Measurements from ENCODE around the gene TFB1M. TPM values are rescaled to one million over a fixed set of nuclear protein-coding genes. Genes with fewer than 3 reads are reported as not detected.
A peak's percentile ranks its signal among the peaks of the same experiment; 100 is the strongest.

TFB1M gene
- total RNA-seq, 4 donors from 2014 or later: 11.4 to 26.4 (median 13.3) TPM

DNA sequence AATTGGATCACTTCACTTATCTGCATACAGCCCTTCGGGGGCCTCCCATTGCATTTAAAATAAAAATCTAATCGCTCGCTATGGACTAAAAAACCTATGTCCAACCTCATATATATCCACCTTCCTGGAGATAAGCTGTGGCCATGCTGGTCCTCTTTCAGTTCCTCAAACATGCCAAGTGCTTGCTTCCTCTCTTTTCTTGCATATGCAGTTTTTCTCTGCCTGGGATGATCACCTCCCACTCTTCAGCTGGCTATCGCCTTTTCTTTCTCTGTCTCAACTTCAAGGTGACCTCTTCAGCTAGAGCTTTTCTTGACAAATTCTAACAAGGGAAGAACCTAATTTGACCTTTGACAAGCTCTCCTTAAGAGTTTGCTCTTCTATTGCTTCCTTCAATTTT, 5.6 kb upstream of the TFB1M start:
- Histone ChIP-seq H3K27me3 (no peaks in the 10 kb centered on the region), H3K9me3 (no peaks in the 10 kb centered on the region), H3K27ac (no peak overlapping the region), H3K4me1 (no peaks in the 10 kb centered on the region), H3K4me3 (no peak overlapping the region), H3K36me3 (no peaks in the 10 kb centered on the region)
- no peak for DNase-seq
- no peak for TF ChIP-seq POLR2A (IDR thresholded peaks at IDR 0.05)
- TF ChIP-seq, protein P1, sequence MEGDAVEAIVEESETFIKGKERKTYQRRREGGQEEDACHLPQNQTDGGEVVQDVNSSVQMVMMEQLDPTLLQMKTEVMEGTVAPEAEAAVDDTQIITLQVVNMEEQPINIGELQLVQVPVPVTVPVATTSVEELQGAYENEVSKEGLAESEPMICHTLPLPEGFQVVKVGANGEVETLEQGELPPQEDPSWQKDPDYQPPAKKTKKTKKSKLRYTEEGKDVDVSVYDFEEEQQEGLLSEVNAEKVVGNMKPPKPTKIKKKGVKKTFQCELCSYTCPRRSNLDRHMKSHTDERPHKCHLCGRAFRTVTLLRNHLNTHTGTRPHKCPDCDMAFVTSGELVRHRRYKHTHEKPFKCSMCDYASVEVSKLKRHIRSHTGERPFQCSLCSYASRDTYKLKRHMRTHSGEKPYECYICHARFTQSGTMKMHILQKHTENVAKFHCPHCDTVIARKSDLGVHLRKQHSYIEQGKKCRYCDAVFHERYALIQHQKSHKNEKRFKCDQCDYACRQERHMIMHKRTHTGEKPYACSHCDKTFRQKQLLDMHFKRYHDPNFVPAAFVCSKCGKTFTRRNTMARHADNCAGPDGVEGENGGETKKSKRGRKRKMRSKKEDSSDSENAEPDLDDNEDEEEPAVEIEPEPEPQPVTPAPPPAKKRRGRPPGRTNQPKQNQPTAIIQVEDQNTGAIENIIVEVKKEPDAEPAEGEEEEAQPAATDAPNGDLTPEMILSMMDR (IDR thresholded peaks at IDR 0.05): no peak

DNA sequence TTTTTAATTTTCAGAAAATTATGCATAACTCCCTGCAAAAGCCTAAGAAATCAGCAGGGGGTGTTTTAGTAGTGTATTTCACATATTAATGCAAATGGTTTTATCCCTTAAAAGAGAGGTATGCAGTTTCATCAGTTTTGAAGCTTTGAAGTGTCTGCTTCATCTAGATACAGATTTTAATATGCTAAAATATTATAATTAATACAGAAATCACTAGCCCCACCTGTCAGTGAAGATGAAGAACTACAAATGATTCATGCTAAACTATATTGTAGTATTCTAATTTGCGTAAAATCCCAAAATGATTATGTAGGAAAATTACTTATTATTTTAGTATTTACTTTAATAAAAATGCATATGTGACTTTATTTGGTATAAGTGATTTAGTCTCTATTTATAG, 2.9 kb upstream of the TFB1M start:
- no peak overlapping the region for H3K27ac ChIP-seq
- no peaks in the 10 kb centered on the region for H3K9me3 ChIP-seq
- H3K27me3 ChIP-seq: no peaks in the 10 kb centered on the region
- TF ChIP-seq, protein P1 (IDR thresholded peaks at IDR 0.05): peak in 1 of 6 experiments; percentile 5
- TF ChIP-seq POLR2A (IDR thresholded peaks at IDR 0.05): no peak
- DNase-seq: no peak
- H3K36me3 ChIP-seq: no peaks in the 10 kb centered on the region
- peaks cover 0 to 7% (median 0%) of the 10 kb centered on the region in 4 donors for H3K4me1 ChIP-seq
- no peak overlapping the region for H3K4me3 ChIP-seq

DNA sequence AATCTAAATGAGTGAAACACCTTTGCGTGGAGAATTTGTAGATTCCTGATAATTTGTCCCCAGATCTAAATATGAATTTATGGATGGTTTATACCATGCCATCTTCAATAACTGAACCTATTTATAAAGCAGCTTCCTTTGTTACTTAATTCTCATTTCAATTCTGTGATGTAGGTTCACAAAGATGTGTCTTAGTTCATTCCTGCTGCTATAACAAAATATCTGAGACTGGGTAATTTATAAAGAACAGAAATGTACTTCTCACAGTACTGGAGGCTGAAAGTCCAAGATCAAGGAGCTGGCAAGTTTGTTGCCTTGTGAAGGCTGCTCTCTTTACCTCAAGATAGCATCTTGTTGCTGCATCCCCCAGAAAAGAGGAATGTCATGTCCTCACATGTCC, 2.1 kb upstream of the TFB1M start:
- Histone ChIP-seq H3K36me3 (no peaks in the 10 kb centered on the region), H3K4me1 (peaks cover 0 to 7% (median 0%) of the 10 kb centered on the region in 4 donors), H3K27me3 (no peaks in the 10 kb centered on the region), H3K4me3 (no peak overlapping the region), H3K27ac (no peak overlapping the region), H3K9me3 (no peaks in the 10 kb centered on the region)
- DNase-seq: no peak
- TF ChIP-seq, protein P1 (IDR thresholded peaks at IDR 0.05): no peak
- no peak for TF ChIP-seq POLR2A (IDR thresholded peaks at IDR 0.05)

DNA sequence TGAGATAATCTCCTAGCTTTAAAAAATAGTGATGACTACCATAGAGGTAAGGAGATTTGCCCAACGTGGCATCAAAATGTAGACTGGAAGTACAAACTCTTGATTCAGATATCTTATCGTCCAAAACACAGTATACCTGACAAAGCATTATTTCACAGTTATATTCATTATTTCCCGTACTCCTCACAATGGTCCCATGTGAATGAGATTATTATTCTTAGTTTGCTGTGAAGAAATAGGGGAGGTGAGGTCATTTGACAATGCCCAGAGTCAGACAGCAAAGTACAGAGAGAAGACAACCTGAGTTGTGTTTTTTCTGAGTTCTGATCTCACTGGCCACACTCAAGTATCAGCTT, 1.2 kb upstream of the TFB1M start:
- no peaks in the 10 kb centered on the region for H3K27me3 ChIP-seq
- no peaks in the 10 kb centered on the region for H3K36me3 ChIP-seq
- no peak for DNase-seq
- no peak for TF ChIP-seq POLR2A (IDR thresholded peaks at IDR 0.05)
- TF ChIP-seq, protein P1 (IDR thresholded peaks at IDR 0.05): no peak
- peak overlapping the region; percentile 55 to 90 (median 85) for H3K27ac ChIP-seq
- no peaks in the 10 kb centered on the region for H3K9me3 ChIP-seq
- H3K4me1 ChIP-seq: peaks cover 0 to 7% (median 0%) of the 10 kb centered on the region in 4 donors
- peak overlapping the region in 3 of 4 donors; percentile 78 to 90 (median 84) for H3K4me3 ChIP-seq

DNA sequence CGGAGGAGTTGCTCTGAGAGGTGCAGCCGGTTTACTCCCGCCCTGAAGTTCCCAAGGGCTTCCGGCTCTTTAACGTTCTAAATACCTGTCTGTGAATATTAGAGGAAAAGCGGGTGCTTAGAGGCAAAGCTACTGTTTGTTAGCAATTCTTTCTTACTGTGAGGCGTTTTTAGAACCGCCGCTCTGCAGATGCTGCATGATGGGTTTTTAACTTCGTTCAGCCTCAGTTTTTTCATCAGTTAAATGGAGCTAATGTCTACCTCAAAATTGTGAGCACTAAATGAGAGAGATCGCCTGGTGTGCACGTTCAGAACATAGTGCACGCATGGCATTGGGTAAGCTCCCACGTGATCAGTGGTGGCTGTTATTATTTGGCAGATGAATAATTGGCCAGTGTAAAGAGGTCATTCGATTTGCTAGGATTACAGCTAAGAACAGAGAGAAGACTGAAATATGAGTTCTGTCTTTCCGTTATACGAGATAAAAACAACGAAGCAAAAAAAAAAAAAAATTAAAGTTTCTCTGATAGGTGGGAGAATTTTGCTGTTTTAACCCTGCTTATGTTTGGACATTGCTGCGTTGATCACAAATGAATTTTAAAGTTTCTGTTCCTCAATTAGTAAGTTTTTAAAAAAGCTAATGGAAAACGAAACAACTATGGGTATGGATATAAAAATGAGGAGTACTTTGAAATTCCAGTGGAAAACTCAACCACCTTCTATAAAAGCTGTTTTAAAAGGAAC, 660 bp upstream of the TFB1M start:
- no peaks in the 10 kb centered on the region for H3K36me3 ChIP-seq
- no peaks in the 10 kb centered on the region for H3K27me3 ChIP-seq
- peak overlapping the region; percentile 83 to 90 (median 86) for H3K27ac ChIP-seq
- DNase-seq: peak in 2 of 3 donors; percentile 74 to 87
- H3K4me3 ChIP-seq: peak overlapping the region; percentile 60 to 90 (median 81)
- TF ChIP-seq, protein P1 (IDR thresholded peaks at IDR 0.05): peak in 1 of 6 experiments; percentile 8
- no peak for TF ChIP-seq POLR2A (IDR thresholded peaks at IDR 0.05)
- peaks cover 0 to 7% (median 0%) of the 10 kb centered on the region in 4 donors for H3K4me1 ChIP-seq
- no peaks in the 10 kb centered on the region for H3K9me3 ChIP-seq
